ENCODE data around the gene ATXN1.

Gene ATXN1

GRCh38 chr6:16498237-16498636 is 263.0 kb downstream of the ATXN1 start:
- DNase-seq (ENCODE audit: low read depth) = no peak

DNA sequence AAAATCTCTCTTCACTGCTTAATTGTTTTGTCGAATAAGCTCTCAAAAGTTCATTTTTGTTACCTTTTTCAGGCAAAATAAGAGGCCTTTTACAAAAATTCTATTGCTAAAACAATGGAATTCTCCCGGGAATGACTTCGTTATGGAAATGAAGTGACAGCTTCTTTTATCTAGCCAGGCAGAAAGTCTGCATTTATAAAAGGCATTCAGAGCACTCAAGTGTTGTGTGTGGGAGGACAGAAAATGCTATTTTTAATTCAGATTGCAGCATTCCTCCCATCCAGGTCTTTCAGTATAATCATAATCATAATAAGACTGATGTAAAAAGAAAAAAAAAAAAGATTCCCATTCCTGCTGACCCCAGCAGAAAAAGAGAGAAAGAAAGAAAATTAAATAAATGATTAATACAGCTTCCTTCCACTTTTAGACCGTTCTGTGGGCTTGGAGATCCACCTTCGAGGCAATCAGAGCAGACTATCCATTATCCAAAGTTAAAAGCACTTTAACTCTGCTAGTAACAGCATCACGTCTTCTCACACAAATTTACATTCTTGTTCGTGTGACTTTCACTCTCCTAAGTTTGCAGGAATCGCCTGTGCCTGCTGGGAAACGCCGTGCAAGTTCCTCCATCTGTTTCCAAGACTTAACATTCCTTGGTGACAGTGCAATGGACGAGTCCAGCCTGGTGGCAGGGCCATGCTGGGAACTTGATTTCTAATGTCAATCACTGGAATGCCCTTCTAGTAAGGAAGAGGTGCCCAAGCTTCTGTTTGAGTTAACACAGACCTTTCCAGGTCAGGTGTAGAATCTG is 264.1 kb downstream of the ATXN1 start:
- no peak for DNase-seq (ENCODE audit: low read depth)

DNA sequence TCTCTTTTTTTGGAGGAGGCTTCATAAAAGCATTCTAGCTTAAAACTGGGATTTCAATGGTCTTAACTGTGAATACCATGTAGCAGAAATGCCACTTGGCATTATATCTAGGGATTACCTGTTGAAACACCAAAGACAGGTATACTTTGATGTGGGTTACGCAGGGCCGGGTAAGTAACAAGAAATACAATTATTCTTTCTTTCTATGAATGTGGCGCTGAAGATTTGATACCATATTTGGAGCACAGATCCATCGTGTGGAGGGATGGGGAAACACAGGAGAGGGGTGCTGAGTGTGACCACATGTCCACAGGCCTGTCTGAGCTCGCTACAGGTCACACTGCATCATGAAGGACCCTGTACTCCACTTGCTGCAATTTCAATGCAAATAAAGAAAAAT is 265.1 kb downstream of the ATXN1 start:
- DNase-seq (ENCODE audit: low read depth) = no peak

- no peak for DNase-seq (ENCODE audit: low read depth)
Observed at GRCh38 chr6:16494793-16495192, 266.5 kb downstream of the ATXN1 start.

DNA sequence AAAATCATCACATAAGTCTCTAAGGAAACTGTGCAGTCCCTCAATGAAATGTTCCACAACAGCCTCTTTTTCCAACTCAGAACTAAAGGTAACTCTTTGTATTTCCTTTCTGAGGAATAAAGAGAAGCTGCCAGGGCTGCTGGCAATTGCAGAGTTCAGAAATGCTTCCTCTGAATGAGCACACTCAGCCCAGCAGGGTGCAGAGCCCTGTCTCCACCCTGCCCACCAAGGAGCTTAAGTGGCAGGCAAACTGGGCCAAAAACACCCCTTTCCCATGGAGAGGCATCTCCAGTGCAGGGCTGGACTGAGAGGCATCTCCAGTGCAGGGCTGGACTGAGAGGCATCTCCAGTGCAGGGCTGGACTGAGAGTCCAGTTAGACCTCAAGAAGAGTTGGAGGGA is 267.5 kb downstream of the ATXN1 start:
- no peak for DNase-seq (ENCODE audit: low read depth)

GRCh38 chr6:16493112-16493511 is 268.1 kb downstream of the ATXN1 start:
- DNase-seq (ENCODE audit: low read depth) = no peak

DNA sequence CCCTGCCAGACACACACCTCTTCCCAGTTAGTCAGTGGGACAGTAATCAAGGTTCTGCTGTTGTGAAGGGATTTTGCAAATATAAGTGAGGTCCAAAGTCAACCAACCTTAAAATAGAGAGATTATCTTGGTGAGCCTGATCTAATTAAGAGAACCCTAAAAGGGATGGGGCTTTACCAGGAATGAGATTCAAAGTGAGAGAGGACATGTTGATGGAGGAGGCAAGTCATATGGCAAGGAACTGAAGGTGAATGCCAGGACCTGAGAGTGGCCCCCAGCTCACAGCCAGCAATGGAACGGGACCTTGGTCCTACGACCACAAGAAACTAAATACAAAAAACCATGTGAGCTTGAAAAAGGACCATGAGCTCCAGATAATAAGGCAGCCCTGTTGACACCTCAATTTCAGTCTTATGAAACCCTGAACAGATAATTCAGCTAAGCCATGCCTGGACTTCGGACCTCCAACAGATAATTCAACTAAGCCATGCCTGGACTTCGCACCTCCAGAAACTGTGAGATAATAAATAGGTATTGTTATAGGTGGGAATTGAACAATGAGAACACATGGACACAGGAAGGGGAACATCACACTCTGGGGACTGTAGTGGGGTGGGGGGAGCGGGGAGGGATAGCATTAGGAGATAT is 269.5 kb downstream of the ATXN1 start:
- DNase-seq (ENCODE audit: low read depth) = no peak

DNA sequence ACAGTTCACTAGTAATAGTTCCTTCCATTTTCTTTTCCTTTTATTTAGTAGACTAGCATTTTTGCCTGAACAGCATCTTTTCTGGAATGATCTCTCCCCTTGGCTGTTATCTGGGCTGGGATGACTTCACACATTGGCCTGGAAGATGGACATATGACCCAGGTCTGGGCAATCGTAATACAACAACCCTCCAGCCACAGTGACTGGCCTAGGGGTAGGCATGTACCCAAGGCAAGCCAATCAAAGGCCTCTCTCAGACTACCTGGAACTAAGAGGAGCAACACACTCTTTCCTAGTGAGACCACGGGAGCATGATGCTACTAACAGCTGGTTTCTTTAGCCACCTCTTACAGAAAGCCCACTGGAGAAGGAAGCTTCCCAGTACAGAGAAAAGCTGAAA is 270.6 kb downstream of the ATXN1 start:
- DNase-seq (ENCODE audit: low read depth) = no peak

DNA sequence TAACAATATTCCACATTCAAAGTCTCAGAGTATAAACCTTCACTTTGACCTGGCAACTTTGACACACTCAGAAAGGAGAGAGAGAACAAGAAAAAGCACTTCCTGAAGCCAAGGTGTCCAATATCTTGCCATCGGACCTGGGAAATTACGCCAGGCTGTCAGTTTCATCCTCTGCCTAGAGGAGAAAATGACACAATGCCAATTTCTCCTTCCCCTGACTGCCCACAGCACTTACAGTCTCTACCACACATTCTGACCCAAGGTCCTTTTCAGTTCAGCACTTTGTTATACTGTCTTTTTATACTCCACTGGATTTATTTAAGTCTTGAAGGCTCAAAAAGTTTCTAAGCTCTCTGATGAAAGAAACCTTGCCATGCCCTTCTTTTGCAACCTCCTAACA is 272.4 kb downstream of the ATXN1 start:
- no peak for DNase-seq (ENCODE audit: low read depth)

DNA sequence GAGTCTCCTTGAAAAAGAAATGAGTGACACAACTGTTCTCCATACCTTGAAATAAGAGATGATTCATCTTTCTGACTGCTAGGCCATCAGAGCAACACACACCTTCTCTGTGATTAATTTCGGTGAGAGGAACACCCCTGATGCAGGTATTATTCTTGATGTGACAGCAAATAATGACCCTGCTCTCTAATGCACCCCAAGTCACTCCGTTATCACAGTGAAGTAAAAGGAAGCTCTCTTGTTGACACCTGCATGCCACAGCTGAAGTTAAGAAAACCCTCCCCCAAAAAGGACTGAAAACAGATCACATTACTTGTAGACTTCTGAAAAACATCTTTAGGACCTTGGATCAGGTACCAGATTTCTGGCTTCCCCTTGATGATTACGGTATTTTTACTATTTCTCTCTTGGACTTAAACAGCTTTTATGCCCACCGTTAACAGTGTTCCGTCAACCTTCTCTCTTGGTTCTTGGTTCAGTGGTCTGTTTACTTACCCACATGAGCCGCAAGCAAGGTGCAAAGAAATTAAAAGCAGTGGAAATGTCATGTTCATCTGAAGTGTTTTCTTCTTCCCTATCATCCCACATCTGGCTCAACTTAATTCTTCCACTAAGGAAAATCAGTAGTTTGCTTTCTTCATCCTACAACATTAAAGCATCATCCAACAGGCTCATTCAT is 273.1 kb downstream of the ATXN1 start:
- no peak for DNase-seq (ENCODE audit: low read depth)

GRCh38 chr6:16486661-16487060 is 274.6 kb downstream of the ATXN1 start:
- no peak for DNase-seq (ENCODE audit: low read depth)

DNA sequence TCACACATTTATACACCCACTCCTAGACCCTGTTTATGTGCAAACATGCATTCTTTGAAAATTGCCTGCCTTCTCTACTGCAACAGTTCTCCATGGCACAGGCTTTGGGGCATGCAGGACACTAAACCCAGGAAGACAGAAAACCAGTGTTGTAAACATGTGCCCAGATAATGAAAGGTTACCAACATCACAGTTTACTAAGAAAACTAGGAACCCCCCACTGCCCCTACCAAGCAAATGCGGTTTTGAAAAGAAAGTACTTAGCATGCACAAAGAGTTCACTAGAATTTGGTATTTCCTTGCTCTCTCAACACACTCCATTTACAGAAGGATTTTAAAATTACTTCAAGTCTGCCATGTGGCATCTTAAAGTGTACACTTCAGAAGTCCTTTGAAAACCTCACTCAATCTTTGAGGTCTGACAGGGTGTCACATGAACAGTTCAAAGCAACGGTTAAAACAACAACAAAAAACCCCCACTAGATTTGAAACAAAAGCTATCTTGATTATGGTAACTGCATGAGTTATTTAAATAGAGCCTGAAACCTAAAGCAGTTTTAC is 277.9 kb downstream of the ATXN1 start:
- DNase-seq (ENCODE audit: low read depth) = no peak

GRCh38 chr6:16482702-16483314 is 278.5 kb downstream of the ATXN1 start:
- DNase-seq (ENCODE audit: low read depth) = no peak

DNA sequence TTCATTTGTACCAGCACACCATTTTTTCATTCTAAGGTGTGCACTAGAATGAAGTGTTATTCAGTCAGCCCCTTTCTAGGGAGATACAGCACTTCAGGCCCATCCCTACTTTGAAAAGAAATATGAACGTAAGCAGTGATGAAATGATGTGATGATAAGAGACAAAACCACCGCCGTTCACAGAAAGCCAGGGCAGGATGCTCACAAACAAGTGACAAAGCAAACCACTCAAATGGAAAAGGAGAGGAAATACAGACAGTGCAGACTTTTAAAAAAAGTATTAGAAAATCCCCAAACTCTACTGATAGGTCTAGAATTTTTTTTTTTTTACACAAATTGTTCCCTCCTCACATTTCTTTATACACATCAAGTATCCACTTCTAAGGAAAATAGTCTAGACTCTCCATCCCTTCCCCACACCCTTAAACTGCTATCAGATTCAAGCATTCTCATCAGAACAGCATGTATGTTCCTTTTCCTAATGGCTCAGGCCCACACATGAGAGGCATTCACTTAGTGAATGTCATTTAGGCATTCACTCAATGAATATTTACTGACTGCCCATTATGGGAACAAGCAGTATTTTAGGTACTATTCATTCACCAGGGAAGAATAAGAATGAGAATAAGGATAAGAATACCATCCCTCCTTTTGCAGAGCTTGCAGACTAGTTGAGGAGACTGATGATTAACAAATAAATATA is 279.4 kb downstream of the ATXN1 start:
- no peak for DNase-seq (ENCODE audit: low read depth)

DNA sequence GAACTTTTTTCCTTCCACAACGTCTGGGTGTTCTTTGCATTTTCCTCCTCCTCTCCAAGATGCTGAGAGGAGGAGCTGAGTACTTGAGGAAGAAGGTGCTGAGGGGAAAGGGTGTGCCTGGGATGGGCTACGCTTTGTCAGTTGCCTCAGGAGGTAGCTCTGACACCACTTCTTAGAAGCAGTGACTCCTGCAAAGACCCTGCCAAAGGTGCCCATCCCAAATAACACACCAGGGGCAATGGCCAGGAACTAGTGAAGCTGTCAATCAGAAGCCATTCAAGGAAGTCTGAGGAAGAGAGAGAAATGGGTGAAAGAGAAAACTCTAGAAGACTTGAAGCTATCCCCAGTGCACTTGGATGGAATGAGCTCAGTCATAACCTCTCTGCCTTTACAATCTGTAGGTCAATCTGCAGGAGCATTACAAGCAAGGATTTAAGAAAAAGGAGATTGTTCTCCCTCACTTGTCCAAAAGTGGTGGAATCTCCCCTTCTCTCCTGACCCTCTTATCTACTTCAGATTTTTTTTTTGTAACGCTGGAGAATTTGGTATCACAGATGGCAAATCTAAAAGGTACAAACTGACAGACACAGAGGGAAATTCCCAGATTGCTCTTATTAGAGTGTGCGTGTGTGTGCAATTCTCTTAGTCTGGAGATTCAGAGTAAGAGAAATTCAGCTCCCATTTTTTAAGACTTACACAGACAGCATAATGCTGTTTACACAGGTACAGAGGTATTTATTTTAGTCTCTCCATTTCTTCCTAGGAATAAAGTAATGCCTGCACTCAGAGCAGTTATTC is 280.3 kb downstream of the ATXN1 start:
- no peak for DNase-seq (ENCODE audit: low read depth)

- no peak for DNase-seq (ENCODE audit: low read depth)
Observed at GRCh38 chr6:16477367-16478149, 283.7 kb downstream of the ATXN1 start.

DNA sequence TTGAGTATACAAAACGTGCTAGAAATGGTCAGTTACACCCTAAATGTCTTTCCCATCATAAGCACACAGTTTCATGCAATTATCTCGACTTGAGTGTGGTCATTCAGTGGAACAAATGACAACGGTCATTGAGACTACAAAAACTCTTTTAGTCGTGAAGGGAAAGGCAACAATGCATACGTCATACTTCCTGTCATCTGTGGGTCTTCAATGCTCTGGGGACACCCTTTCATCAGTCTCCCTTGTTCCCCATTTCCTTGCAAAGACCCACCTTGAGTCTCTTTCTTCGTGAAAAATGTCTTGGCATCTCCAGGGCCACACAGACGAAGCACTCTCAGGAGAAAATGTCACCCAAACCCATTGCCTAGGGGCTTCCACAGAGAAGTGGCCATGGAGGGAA is 284.4 kb downstream of the ATXN1 start:
- no peak for DNase-seq (ENCODE audit: low read depth)

DNA sequence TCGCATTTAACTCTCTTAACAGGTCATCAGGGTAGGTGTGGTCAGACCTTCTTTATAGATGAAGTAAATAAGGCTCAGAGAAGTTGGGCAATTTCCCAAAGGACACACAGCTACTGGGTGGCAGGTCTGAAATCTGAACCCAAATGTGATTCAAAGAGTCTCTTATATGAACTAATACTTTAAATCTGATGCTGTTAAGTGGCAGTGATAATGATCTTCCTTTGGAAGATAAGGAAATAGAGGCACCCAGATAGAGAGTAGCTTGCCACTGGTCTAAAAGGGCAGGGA is 285.8 kb downstream of the ATXN1 start:
- no peak for DNase-seq (ENCODE audit: low read depth)

DNA sequence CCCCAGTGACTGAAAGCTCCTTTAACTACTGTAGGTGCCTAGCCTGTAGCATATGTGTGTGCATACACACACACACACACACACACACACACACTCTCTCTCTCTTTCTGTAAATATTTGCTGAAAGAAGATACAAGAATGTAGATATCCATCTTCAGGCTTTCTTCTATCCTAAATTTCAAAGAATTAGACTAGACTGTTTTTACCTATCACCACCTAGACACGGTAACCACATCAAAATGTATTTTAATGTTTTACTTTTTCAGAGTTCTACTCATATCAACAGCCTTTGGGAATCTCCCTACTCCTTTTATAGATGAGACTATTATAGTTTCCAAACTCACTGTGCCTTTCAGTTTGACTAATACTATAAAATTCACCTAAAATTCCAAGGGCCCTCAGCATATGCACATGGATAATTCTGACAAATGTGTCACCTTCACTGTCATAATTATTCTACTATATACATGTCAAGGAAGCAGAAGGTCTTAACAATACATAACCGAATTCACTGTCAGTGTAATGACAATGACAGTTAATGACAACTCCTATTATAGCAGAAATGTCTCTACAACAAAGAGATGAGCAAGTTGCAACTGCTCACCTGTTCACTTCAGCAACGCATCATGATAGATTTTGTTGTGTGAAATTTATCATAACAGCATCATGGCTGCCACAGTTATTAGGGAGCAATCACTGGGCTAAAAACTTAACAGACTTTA is 286.3 kb downstream of the ATXN1 start:
- no peak for DNase-seq (ENCODE audit: low read depth)

Data from GM04504 (cell line).